OCI-LY1 (cell line): ENCODE results near the gene KPNA1.

Source experiments
- H2AFZ ChIP-seq: fragments of 200-600 bp; sonication (generic), shearing (Covaris generic); 2 replicates; pipeline ENCODE4 v1.6.0; 2014; ENCODE audit warnings: antibody characterized with exemption, mild to moderate bottlenecking, low read length
- H3F3A ChIP-seq: fragments of 200-600 bp; sonication (generic), shearing (Covaris generic); 2 replicates; pipeline ENCODE4 v1.6.0; 2014; ENCODE audit warnings: mild to moderate bottlenecking, antibody characterized with exemption, low read length, moderate library complexity; ENCODE audit not compliant: insufficient read depth
- H3K27ac ChIP-seq: fragments of 200-600 bp; sonication (generic); 2 replicates; pipeline ENCODE4 v1.5.1; 2014; ENCODE audit warnings: low read length, mixed run types, mild to moderate bottlenecking, low read depth; ENCODE audit not compliant: poor library complexity, severe bottlenecking
- H3K27me3 ChIP-seq: fragments of 200-600 bp; sonication (generic); 2 replicates; pipeline ENCODE4 v1.6.0; 2014; ENCODE audit warnings: antibody characterized with exemption, mild to moderate bottlenecking, low read length, moderate library complexity; ENCODE audit not compliant: insufficient read depth
- H3K36me3 ChIP-seq: fragments of 200-600 bp; sonication (generic); 2 replicates; pipeline ENCODE4 v1.6.1; 2014; ENCODE audit warnings: mild to moderate bottlenecking, antibody characterized with exemption, low read length, moderate library complexity, mixed read lengths; ENCODE audit not compliant: insufficient read depth
- H3K4me1 ChIP-seq: fragments of 200-600 bp; sonication (generic); 2 replicates; pipeline ENCODE4 v1.5.1; 2014; ENCODE audit warnings: mild to moderate bottlenecking, low read length, moderate library complexity; ENCODE audit not compliant: insufficient read depth, severe bottlenecking
- H3K4me2 ChIP-seq: fragments of 200-600 bp; sonication (generic), shearing (Covaris generic); 2 replicates; pipeline ENCODE4 v1.6.1; 2014; ENCODE audit warnings: low read length
- H3K4me3 ChIP-seq: fragments of 200-600 bp; sonication (generic); 2 replicates; pipeline ENCODE4 v1.5.1; 2014; ENCODE audit warnings: low read length, low read depth, mild to moderate bottlenecking, mixed read lengths; ENCODE audit not compliant: poor library complexity, severe bottlenecking
- H3K79me2 ChIP-seq: fragments of 200-600 bp; shearing (Covaris generic); 2 replicates; pipeline ENCODE4 v1.6.1; 2016; ENCODE audit warnings: mixed run types, low read length, mixed read lengths; ENCODE audit not compliant: insufficient read depth
- H3K9ac ChIP-seq: fragments of 200-600 bp; sonication (generic), shearing (Covaris generic); 2 replicates; pipeline ENCODE4 v1.6.1; 2014; ENCODE audit warnings: mild to moderate bottlenecking, low read length, mixed read lengths
- H3K9me2 ChIP-seq: fragments of 200-600 bp; sonication (generic), shearing (Covaris generic); 2 replicates; pipeline ENCODE4 v1.6.1; 2014; ENCODE audit warnings: low read depth, mild to moderate bottlenecking, low read length, mixed read lengths
- H3K9me3 ChIP-seq: fragments of 200-600 bp; shearing (Covaris generic); 2 replicates; pipeline ENCODE4 v1.6.1; 2014; ENCODE audit warnings: low read length, mixed read lengths
- H4K20me1 ChIP-seq: fragments of 200-600 bp; sonication (generic), shearing (Covaris generic); 2 replicates; pipeline ENCODE4 v1.6.0; 2016; ENCODE audit warnings: mild to moderate bottlenecking, low read length; ENCODE audit not compliant: insufficient read depth
- EZH2 ChIP-seq: fragments of 200-600 bp; sonication (generic), shearing (Covaris generic); IDR thresholded peaks from 2 replicates; pipeline ENCODE4 v1.8.0; 2017; ENCODE audit warnings: borderline replicate concordance, mixed run types, mild to moderate bottlenecking, antibody characterized with exemption, low read length, moderate library complexity, mixed read lengths
- TF ChIP-seq, protein P1 (sequence below): fragments of 200-600 bp; sonication (generic), shearing (Covaris generic); IDR thresholded peaks from 2 replicates; pipeline ENCODE4 v1.5.1; 2017; ENCODE audit warnings: mild to moderate bottlenecking, antibody characterized with exemption, low read length, moderate library complexity, mixed read lengths

KPNA1 gene

DNA sequence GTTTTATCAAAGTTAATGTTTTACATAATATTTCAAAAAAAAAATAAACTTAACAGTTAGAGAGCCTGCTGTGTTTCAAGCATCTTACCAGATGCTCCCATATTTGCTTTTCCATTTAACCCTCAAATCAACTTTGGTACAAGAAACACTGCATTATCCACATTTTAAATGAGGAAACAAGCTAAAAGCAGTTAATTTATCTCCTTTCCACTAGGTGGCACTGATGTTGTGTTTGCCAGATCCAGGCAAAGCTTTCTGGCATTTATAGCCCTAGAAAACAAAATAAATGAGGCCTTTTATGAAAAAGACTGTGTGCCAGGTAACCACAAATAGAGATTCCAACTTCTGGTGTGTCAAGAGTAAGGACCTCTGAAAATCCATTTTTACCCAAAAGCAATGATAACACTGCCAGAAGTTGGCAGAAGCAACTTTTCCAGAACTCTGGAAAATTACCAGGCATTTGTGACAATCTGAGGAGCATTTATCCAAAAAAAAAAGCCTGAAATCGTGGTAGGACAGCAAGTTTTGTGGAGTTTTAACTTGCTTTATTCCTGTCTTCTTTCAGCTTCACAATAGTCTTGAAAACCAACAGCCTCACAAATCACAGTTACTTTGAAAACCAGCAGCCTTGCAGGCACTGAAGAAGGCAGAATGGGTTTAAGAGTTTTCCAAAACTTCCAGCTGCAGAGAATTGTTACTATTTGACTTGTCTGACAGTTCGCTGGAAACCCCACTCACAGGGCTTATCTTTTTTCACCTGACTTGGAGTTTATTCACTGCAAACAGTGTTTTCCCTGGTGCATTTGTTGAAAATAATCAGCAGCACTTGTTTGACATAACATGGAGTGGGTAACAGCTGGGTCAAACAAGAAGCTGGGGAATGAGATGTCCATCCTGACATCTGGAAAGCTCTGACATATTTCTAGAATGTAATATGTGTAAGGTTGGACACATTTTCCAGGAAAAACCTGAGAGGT, 121.6 kb downstream of the KPNA1 start:
- Histone ChIP-seq H3K27me3 (no peaks in the 10 kb centered on the region), H3K9me3 (no peaks in the 10 kb centered on the region), H3K9me2 (no peaks in the 10 kb centered on the region), H3K36me3 (peaks cover 13% of the 10 kb centered on the region), H3F3A (no peaks in the 10 kb centered on the region), H2AFZ (no peak overlapping the region), H3K79me2 (peaks cover 8% of the 10 kb centered on the region; the same call in 1 of the 2 replicates), H3K9ac (no peak overlapping the region), H3K27ac (no peak overlapping the region), H3K4me2 (no peak overlapping the region), H3K4me1 (peaks cover 14% of the 10 kb centered on the region), H3K4me3 (no peak overlapping the region), H4K20me1 (no peaks in the 10 kb centered on the region)
- TF ChIP-seq, protein P1, sequence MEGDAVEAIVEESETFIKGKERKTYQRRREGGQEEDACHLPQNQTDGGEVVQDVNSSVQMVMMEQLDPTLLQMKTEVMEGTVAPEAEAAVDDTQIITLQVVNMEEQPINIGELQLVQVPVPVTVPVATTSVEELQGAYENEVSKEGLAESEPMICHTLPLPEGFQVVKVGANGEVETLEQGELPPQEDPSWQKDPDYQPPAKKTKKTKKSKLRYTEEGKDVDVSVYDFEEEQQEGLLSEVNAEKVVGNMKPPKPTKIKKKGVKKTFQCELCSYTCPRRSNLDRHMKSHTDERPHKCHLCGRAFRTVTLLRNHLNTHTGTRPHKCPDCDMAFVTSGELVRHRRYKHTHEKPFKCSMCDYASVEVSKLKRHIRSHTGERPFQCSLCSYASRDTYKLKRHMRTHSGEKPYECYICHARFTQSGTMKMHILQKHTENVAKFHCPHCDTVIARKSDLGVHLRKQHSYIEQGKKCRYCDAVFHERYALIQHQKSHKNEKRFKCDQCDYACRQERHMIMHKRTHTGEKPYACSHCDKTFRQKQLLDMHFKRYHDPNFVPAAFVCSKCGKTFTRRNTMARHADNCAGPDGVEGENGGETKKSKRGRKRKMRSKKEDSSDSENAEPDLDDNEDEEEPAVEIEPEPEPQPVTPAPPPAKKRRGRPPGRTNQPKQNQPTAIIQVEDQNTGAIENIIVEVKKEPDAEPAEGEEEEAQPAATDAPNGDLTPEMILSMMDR: peak; percentile 79
- TF ChIP-seq EZH2: no peak

DNA sequence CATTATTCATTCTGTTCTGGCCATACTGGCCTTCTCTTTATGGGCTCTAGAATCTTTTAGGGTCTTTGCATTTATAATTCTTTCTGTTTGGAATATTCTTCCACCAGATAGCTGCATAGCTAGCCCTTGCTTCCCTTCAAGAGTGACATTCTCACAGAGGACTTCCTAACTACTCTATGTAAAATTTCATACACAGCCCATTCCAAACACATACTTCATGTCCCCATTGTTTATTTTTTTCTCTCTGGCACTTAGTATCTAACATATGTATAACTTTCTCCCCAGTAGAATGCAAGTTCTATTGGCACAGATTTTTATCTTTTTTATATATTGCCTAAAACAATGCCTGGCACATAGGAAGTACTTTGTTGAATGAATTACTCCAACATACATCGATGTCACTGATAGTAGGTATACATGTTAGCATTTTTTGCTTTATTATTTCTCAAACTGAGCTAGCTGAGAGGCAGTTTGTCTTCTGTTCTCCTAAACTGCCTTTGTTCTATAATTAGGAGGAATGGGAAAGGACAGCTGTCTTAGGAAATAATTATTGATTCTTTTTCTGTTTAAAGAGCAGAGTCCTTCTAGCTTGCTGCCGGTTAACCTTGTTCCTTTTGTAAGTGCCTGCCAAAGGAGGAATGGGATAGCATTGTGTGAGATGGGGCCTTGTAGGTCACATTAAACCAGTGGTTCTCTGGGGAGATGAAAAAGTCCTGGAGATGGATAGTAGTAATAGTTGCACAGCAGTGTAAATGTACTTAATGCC, 122.9 kb downstream of the KPNA1 start:
- Histone ChIP-seq H3K79me2 (peaks cover 18% of the 10 kb centered on the region; the same call in 1 of the 2 replicates), H3K27me3 (no peaks in the 10 kb centered on the region), H3K36me3 (peaks cover 25% of the 10 kb centered on the region), H3F3A (no peaks in the 10 kb centered on the region; the same call in 1 of the 2 replicates), H3K9ac (no peak overlapping the region), H3K9me2 (no peaks in the 10 kb centered on the region), H3K27ac (no peak overlapping the region), H3K4me3 (no peak overlapping the region), H3K4me2 (no peak overlapping the region), H3K9me3 (no peaks in the 10 kb centered on the region), H2AFZ (no peak overlapping the region), H4K20me1 (no peaks in the 10 kb centered on the region), H3K4me1 (peaks cover 21% of the 10 kb centered on the region)
- TF ChIP-seq EZH2: no peak
- TF ChIP-seq, protein P1: no peak

DNA sequence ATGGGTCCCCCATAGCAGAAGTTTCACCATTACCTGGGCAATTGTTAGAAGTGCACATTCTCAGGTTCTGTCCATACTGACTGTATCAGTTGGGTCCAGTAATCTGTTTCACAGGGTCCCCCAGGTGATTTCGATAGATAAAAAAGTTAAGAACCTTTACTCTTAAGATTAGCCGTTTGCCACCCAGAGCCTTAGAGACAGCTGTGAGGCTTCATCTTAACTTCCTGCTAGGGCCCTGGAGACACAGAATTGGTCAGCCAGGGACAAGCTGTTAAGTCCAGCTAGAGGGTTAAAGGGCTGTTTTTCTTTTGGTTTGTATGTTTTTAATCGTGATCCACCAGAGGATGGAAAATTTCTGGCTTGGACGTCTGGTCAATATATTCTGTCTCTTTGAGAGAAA, 124.1 kb downstream of the KPNA1 start:
- TF ChIP-seq, protein P1: no peak
- no peak for TF ChIP-seq EZH2
- H3K9me2 ChIP-seq: no peaks in the 10 kb centered on the region
- no peaks in the 10 kb centered on the region for H3K27me3 ChIP-seq
- no peaks in the 10 kb centered on the region for H4K20me1 ChIP-seq
- no peak overlapping the region for H3K27ac ChIP-seq
- peaks cover 22% of the 10 kb centered on the region; the same call in 1 of the 2 replicates for H3K79me2 ChIP-seq
- H3K4me1 ChIP-seq: peaks cover 28% of the 10 kb centered on the region
- H3K4me2 ChIP-seq: peak overlapping the region; percentile 21; the same call in 1 of the 2 replicates
- no peak overlapping the region for H2AFZ ChIP-seq
- peaks cover 31% of the 10 kb centered on the region for H3K36me3 ChIP-seq
- H3F3A ChIP-seq: no peaks in the 10 kb centered on the region; the same call in 1 of the 2 replicates
- H3K9me3 ChIP-seq: no peaks in the 10 kb centered on the region
- no peak overlapping the region for H3K9ac ChIP-seq
- H3K4me3 ChIP-seq: no peak overlapping the region
